Adipocyte (in vitro differentiated cells): ENCODE measurements around the gene PRG2.
"Not testable (repeated sequence)": the region's sequence is repeated elsewhere in the genome, so short reads cannot be mapped to it uniquely, and the experiment has no call there.

Source experiments
- DNase-seq: peaks from one replicate; pipeline ENCODE4 v3.0.0-alpha.2; 2015; ENCODE audit warnings: low read depth
- H3K27me3 ChIP-seq: replicated peaks from 2 replicates; pipeline ENCODE4 v1.7.0; 2013; ENCODE audit warnings: mild to moderate bottlenecking, low read length, moderate library complexity; ENCODE audit not compliant: control insufficient read depth, insufficient read depth
- H3K36me3 ChIP-seq: 2 replicates; pipeline ENCODE4 v1.7.0; 2013; ENCODE audit warnings: low read length, mild to moderate bottlenecking, moderate library complexity; ENCODE audit not compliant: control insufficient read depth, insufficient read depth, severe bottlenecking
- H3K4me1 ChIP-seq: 2 replicates; pipeline ENCODE4 v1.7.0; 2013; ENCODE audit warnings: mild to moderate bottlenecking, low read length, moderate library complexity; ENCODE audit not compliant: control insufficient read depth, insufficient read depth
- H3K4me3 ChIP-seq: 2 replicates; pipeline ENCODE4 v1.7.0; 2013; ENCODE audit warnings: mild to moderate bottlenecking, low read length, moderate library complexity
- H3K9ac ChIP-seq: 2 replicates; pipeline ENCODE4 v1.7.0; 2013; ENCODE audit warnings: mild to moderate bottlenecking, low read length, moderate library complexity
- H3K9me3 ChIP-seq: 2 replicates; pipeline ENCODE4 v1.7.0; 2013; ENCODE audit warnings: mild to moderate bottlenecking, low read length, moderate library complexity; ENCODE audit not compliant: control insufficient read depth

Gene PRG2

GRCh38 chr11:57361926-57362325, 28.5 kb downstream of the PRG2 start:
- DNase-seq: no peak
- Histone ChIP-seq H3K4me1 (peaks cover 7% of the 10 kb centered on the region), H3K36me3 (no peaks in the 10 kb centered on the region), H3K9ac (no peak overlapping the region), H3K27me3 (peaks cover 9% of the 10 kb centered on the region), H3K9me3 (no peaks in the 10 kb centered on the region), H3K4me3 (no peak overlapping the region)

DNA sequence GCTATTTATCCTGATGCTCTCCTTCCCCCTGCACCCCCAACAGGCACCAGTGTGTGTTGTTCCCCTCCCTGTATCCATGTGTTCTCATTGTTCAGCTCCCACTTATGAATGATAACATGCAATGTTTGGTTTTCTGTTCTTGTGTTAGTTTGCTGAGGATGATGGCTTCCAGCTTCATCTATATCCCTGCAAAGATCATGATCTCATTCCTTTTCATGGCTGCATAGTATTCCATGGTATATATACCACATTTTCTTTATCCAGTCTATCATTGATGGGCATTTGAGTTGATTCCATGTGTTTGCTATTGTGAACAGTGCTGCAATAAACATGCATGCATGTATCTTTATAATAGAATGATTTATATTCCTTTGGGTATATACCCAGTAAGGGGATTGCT, 29.0 kb downstream of the PRG2 start:
- H3K36me3 ChIP-seq, H3K27me3 ChIP-seq, H3K9ac ChIP-seq, DNase-seq, H3K4me1 ChIP-seq, H3K4me3 ChIP-seq, H3K9me3 ChIP-seq: not testable (repeated sequence)

GRCh38 chr11:57360991-57361390, 29.5 kb downstream of the PRG2 start:
- H3K36me3 ChIP-seq: no peaks in the 10 kb centered on the region
- H3K27me3 ChIP-seq: peaks cover 9% of the 10 kb centered on the region
- H3K9me3 ChIP-seq: no peaks in the 10 kb centered on the region
- H3K4me3 ChIP-seq: no peak overlapping the region
- H3K9ac ChIP-seq: no peak overlapping the region
- H3K4me1 ChIP-seq: peaks cover 7% of the 10 kb centered on the region
- DNase-seq: no peak

DNA sequence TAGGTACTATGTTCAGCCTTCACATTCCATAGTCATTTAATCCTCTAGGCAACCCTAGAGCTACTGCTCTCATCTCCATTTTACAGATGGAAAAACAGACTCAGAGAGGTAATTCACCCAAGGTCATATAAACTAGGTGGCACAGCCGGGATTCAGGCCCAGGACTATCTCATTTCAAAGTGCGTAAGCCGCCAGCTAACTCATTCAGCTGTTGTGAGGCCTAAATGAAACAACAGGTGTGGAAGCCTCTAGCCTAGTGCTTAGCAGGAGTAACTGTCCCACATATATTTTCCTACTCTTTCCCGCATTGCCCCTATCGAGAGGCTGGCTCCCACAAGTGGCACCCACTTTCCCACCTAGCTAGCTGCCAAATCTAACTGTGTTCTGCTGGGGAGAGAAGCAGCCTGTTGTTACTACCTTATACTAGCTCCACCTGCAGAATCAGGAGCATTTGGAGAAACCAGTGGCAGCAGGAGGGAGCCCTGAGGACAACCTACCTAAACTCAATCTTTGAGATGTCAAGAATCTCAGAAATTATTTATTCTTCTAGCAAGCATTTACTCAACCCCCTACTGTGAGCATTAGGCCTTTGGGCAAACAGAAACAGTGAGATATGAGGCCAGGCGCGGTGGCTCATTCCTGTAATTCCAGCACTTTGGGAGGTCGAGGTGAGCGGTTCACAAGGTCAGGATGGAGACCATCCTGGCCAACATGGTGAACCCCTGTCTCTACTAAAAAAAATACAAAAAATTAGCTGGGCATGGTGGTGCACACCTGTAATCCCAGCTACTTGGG, 30.4 kb downstream of the PRG2 start:
- H3K36me3 ChIP-seq: no peaks in the 10 kb centered on the region
- no peaks in the 10 kb centered on the region for H3K9me3 ChIP-seq
- H3K9ac ChIP-seq: no peak overlapping the region
- no peak for DNase-seq
- H3K27me3 ChIP-seq: peaks cover 5% of the 10 kb centered on the region
- no peak overlapping the region for H3K4me3 ChIP-seq
- peaks cover 7% of the 10 kb centered on the region for H3K4me1 ChIP-seq

DNA sequence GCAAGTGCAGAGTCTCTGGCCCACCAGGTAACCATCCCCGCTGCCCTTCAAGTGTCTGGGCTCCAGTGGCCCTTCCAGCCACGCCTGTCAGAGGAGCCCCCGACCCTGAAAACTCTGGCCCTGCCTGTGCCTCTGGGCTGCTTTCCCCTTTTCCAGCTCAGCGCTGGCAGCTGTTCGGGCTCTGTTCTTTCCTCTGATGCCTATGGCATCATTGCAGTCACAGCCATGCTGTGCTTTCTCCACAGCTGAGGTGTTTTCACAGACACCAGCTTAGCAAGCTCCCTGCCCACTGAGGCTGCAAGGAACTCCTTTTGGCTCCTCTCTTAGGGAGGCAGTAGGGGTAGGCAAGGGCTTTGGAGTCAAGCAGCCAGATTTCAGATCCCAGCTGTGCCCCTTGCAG, 31.1 kb downstream of the PRG2 start:
- no peaks in the 10 kb centered on the region for H3K9me3 ChIP-seq
- H3K27me3 ChIP-seq: peaks cover 4% of the 10 kb centered on the region
- H3K36me3 ChIP-seq: no peaks in the 10 kb centered on the region
- H3K4me1 ChIP-seq: peaks cover 7% of the 10 kb centered on the region
- no peak overlapping the region for H3K4me3 ChIP-seq
- DNase-seq: no peak
- H3K9ac ChIP-seq: no peak overlapping the region

DNA sequence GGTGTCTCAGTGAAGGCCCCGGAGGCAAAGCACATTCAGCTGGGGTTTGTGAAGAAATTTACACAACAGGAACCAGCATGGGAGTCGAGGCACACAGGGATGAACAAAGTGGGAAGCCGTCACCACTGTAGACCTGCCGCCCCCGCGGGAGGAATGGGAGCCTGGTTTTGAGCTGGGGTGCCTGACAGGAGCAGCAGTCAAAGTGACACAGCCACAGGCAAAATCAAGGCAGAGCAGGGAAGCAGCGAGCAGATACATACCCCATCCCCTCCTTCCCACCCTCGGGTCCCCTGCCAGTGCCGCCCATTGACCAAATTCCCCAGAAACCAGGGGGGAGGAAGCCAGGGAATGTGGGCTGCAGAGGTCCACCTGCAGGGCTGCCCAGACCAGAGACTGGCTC, 31.5 kb downstream of the PRG2 start:
- Histone ChIP-seq H3K36me3 (no peaks in the 10 kb centered on the region), H3K4me3 (no peak overlapping the region), H3K27me3 (peaks cover under 1% of the 10 kb centered on the region), H3K9ac (no peak overlapping the region), H3K4me1 (peaks cover 7% of the 10 kb centered on the region), H3K9me3 (no peaks in the 10 kb centered on the region)
- DNase-seq: no peak

DNA sequence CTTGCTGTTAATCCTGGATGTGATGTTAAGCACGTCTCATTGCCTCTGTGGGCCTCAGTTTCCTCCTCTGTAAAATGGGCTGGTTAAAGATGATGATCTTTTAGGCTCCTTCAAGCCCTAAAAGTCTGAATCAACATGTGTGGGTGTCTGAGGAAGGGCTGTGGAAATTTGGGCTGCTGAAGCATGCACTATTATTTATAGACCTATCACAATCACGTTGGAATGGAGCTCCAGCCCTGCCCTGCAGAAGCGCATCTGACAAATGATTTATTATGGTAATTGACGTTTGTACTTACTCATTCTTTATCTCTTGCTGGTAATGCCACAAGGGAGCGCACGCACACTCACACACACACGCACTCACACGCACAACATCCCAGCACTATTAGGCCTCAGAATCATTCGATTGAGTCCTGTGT, 31.9 kb downstream of the PRG2 start:
- H3K36me3 ChIP-seq: no peaks in the 10 kb centered on the region
- H3K9me3 ChIP-seq: no peaks in the 10 kb centered on the region
- no peak overlapping the region for H3K9ac ChIP-seq
- H3K4me3 ChIP-seq: no peak overlapping the region
- H3K4me1 ChIP-seq: peaks cover 7% of the 10 kb centered on the region
- H3K27me3 ChIP-seq: no peaks in the 10 kb centered on the region
- DNase-seq: no peak

- H3K9me3 ChIP-seq: no peaks in the 10 kb centered on the region
- peaks cover 7% of the 10 kb centered on the region for H3K4me1 ChIP-seq
- peak; percentile 38 for DNase-seq
- H3K9ac ChIP-seq: peak overlapping the region; percentile 39
- H3K4me3 ChIP-seq: no peak overlapping the region
- no peaks in the 10 kb centered on the region for H3K36me3 ChIP-seq
- H3K27me3 ChIP-seq: no peaks in the 10 kb centered on the region
Observed at GRCh38 chr11:57357856-57358255, 32.6 kb downstream of the PRG2 start.

- Histone ChIP-seq H3K27me3 (no peaks in the 10 kb centered on the region), H3K4me3 (no peak overlapping the region), H3K9me3 (no peaks in the 10 kb centered on the region), H3K4me1 (peaks cover 7% of the 10 kb centered on the region), H3K36me3 (no peaks in the 10 kb centered on the region), H3K9ac (peak overlapping the region; percentile 39)
- DNase-seq: no peak
Observed at GRCh38 chr11:57357310-57357709, 33.1 kb downstream of the PRG2 start.

GRCh38 chr11:57356268-57356667, 34.2 kb downstream of the PRG2 start:
- no peak overlapping the region for H3K9ac ChIP-seq
- H3K36me3 ChIP-seq: no peaks in the 10 kb centered on the region
- H3K27me3 ChIP-seq: no peaks in the 10 kb centered on the region
- H3K9me3 ChIP-seq: peaks cover 6% of the 10 kb centered on the region
- no peak overlapping the region for H3K4me3 ChIP-seq
- no peak for DNase-seq
- peaks cover 7% of the 10 kb centered on the region for H3K4me1 ChIP-seq

GRCh38 chr11:57354699-57355098, 35.8 kb downstream of the PRG2 start:
- H3K27me3 ChIP-seq: no peaks in the 10 kb centered on the region
- H3K4me1 ChIP-seq: peaks cover 7% of the 10 kb centered on the region
- H3K4me3 ChIP-seq: no peak overlapping the region
- H3K9me3 ChIP-seq: peaks cover 11% of the 10 kb centered on the region
- no peak for DNase-seq
- no peak overlapping the region for H3K9ac ChIP-seq
- H3K36me3 ChIP-seq: no peaks in the 10 kb centered on the region

- peaks cover 7% of the 10 kb centered on the region for H3K4me1 ChIP-seq
- no peaks in the 10 kb centered on the region for H3K36me3 ChIP-seq
- H3K9ac ChIP-seq: no peak overlapping the region
- H3K9me3 ChIP-seq: peaks cover 11% of the 10 kb centered on the region
- H3K4me3 ChIP-seq: no peak overlapping the region
- DNase-seq: no peak
- no peaks in the 10 kb centered on the region for H3K27me3 ChIP-seq
Observed at GRCh38 chr11:57353852-57354251, 36.6 kb downstream of the PRG2 start.
